C4-2B (cell line): ENCODE data around the gene ANXA9.

ENCODE experiments used
- ZFX ChIP-seq: fragments of 450-650 bp; IDR thresholded peaks from 2 replicates; pipeline ENCODE4 v1.6.1; 2017
- TF ChIP-seq, protein P1 (sequence below): fragments of 450-650 bp; conservative IDR thresholded peaks from 2 replicates; pipeline ENCODE4 v1.5.1; 2017; ENCODE audit warnings: mild to moderate bottlenecking

DNA sequence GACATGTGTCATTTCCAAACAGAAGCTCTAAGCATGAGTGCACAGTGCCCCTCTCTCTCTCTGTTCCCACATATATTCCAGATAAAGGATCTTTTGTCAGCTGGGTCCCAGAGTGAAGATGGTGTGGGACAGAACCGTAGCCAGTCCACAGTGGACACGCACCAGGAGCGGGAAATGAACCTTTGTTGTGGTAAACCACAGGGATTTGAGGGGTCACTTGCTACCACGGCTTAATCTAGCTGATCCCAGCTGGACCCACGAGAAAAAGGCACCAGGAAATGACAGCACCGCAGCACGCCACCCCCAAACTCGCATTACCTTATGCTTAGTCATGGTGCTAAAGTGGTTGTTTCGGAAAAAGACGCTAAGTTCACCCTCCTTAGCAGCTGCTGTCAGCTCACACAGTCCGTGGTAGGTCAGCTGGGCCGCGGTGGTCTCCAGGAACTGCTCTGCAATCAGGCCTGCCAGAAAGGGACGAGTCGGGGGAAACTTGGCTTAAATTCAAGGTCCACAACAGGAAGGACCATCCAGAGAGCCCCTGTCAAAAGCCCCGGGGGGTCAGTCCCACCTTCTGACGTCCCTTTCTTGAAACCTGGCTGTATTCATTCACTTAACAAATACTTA, 17.1 kb downstream of the ANXA9 start:
- TF ChIP-seq, protein P1, sequence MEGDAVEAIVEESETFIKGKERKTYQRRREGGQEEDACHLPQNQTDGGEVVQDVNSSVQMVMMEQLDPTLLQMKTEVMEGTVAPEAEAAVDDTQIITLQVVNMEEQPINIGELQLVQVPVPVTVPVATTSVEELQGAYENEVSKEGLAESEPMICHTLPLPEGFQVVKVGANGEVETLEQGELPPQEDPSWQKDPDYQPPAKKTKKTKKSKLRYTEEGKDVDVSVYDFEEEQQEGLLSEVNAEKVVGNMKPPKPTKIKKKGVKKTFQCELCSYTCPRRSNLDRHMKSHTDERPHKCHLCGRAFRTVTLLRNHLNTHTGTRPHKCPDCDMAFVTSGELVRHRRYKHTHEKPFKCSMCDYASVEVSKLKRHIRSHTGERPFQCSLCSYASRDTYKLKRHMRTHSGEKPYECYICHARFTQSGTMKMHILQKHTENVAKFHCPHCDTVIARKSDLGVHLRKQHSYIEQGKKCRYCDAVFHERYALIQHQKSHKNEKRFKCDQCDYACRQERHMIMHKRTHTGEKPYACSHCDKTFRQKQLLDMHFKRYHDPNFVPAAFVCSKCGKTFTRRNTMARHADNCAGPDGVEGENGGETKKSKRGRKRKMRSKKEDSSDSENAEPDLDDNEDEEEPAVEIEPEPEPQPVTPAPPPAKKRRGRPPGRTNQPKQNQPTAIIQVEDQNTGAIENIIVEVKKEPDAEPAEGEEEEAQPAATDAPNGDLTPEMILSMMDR, result no peak
- TF ChIP-seq ZFX, result no peak
